SK-N-SH treated with all-trans-retinoic acid at 6 μM for 48 hours (cell line): ENCODE results near the gene ACTL9.

Source experiments
- ATAC-seq: fragments of 200-7000 bp; cut with Tn5 transposase; 3 replicates; pipeline ENCODE4 v1.9.1; 2020; ENCODE audit warnings: mild to moderate bottlenecking, moderate library complexity
- ARNTL ChIP-seq: fragments of 450-650 bp; formaldehyde crosslinking; IDR thresholded peaks from 2 replicates; pipeline ENCODE4 v1.5.0; 2020; ENCODE audit warnings: low read depth, mild to moderate bottlenecking, moderate library complexity, borderline replicate concordance
- CSDC2 ChIP-seq: fragments of 250-450 bp; sonication (Bioruptor Pico); IDR thresholded peaks from 2 replicates; pipeline ENCODE4 v1.5.0; 2020; ENCODE audit warnings: mild to moderate bottlenecking, moderate library complexity
- ESRRG ChIP-seq: fragments of 250-450 bp; sonication (Bioruptor Pico); IDR thresholded peaks from 2 replicates; pipeline ENCODE4 v1.6.1; 2021; ENCODE audit warnings: mild to moderate bottlenecking
- GLIS3 ChIP-seq: fragments of 250-450 bp; sonication (Bioruptor Pico); IDR thresholded peaks from 2 replicates; pipeline ENCODE4 v1.5.0; 2020; ENCODE audit warnings: mild to moderate bottlenecking, moderate library complexity
- ISL1 ChIP-seq: fragments of 250-450 bp; sonication (Bioruptor Pico); IDR thresholded peaks from 2 replicates; pipeline ENCODE4 v2.1.2; 2022; ENCODE audit warnings: mild to moderate bottlenecking, moderate library complexity
- OSR1 ChIP-seq: fragments of 250-450 bp; sonication (Bioruptor Pico); IDR thresholded peaks from 2 replicates; pipeline ENCODE4 v1.8.0; 2022; ENCODE audit warnings: moderate library complexity, mild to moderate bottlenecking, inconsistent platforms
- PPARA ChIP-seq: fragments of 250-450 bp; sonication (Bioruptor Pico); IDR thresholded peaks from 2 replicates; pipeline ENCODE4 v1.5.0; 2020; ENCODE audit warnings: mild to moderate bottlenecking, borderline replicate concordance
- RARB ChIP-seq: fragments of 250-450 bp; sonication (Bioruptor Pico); IDR thresholded peaks from 2 replicates; pipeline ENCODE4 v1.8.0; 2021; ENCODE audit warnings: mild to moderate bottlenecking, moderate library complexity
- SNAI2 ChIP-seq: fragments of 250-450 bp; sonication (Bioruptor Pico); IDR thresholded peaks from 2 replicates; pipeline ENCODE4 v1.5.0; 2020; ENCODE audit warnings: mild to moderate bottlenecking, moderate library complexity
- TCF4 ChIP-seq: fragments of 250-450 bp; sonication (Bioruptor Pico); IDR thresholded peaks from 2 replicates; pipeline ENCODE4 v1.8.0; 2021; ENCODE audit warnings: mild to moderate bottlenecking, moderate library complexity, borderline replicate concordance
- TOX ChIP-seq: fragments of 250-450 bp; sonication (Bioruptor Pico); IDR thresholded peaks from 2 replicates; pipeline ENCODE4 v1.8.0; 2021; ENCODE audit warnings: mild to moderate bottlenecking, moderate library complexity, borderline replicate concordance
- ZC3H10 ChIP-seq: fragments of 250-450 bp; sonication (Bioruptor Pico); IDR thresholded peaks from 2 replicates; pipeline ENCODE4 v1.5.1; 2021; ENCODE audit warnings: mild to moderate bottlenecking, moderate library complexity
- ZFP3 ChIP-seq: fragments of 250-450 bp; sonication (Bioruptor Pico); IDR thresholded peaks from 2 replicates; pipeline ENCODE4 v1.5.0; 2020; ENCODE audit warnings: mild to moderate bottlenecking, moderate library complexity
- ZFP30 ChIP-seq: fragments of 450-650 bp; formaldehyde crosslinking; IDR thresholded peaks from 2 replicates; pipeline ENCODE4 v1.5.0; 2022; ENCODE audit warnings: mild to moderate bottlenecking, moderate library complexity
- ZNF565 ChIP-seq: fragments of 450-650 bp; formaldehyde crosslinking; conservative IDR thresholded peaks from 2 replicates; pipeline ENCODE4 v1.5.0; 2020; ENCODE audit warnings: low read depth, mild to moderate bottlenecking, moderate library complexity
- ZNF70 ChIP-seq: fragments of 450-650 bp; formaldehyde crosslinking; IDR thresholded peaks from 2 replicates; pipeline ENCODE4 v1.5.0; 2020; ENCODE audit warnings: mild to moderate bottlenecking, moderate library complexity
- ZNF8 ChIP-seq: fragments of 450-650 bp; formaldehyde crosslinking; IDR thresholded peaks from 2 replicates; pipeline ENCODE4 v1.5.0; 2020; ENCODE audit warnings: mild to moderate bottlenecking, moderate library complexity
- TF ChIP-seq, protein P1 (sequence below): fragments of 250-450 bp; sonication (Bioruptor Pico); IDR thresholded peaks from 2 replicates; pipeline ENCODE4 v1.5.1; 2020; ENCODE audit warnings: low read depth, mild to moderate bottlenecking, moderate library complexity
- TF ChIP-seq, protein P2 (sequence below): fragments of 250-450 bp; sonication (Bioruptor Pico); IDR thresholded peaks from 2 replicates; pipeline ENCODE4 v1.8.0; 2021; ENCODE audit warnings: low read depth, mild to moderate bottlenecking, moderate library complexity, borderline replicate concordance
- TF ChIP-seq, protein P3 (sequence below): fragments of 250-450 bp; sonication (Bioruptor Pico); IDR thresholded peaks from 2 replicates; pipeline ENCODE4 v1.8.0; 2020; ENCODE audit warnings: mild to moderate bottlenecking, moderate library complexity, borderline replicate concordance
- TF ChIP-seq, protein P4 (sequence below): fragments of 250-450 bp; sonication (Bioruptor Pico); IDR thresholded peaks from 2 replicates; pipeline ENCODE4 v1.5.0; 2020; ENCODE audit warnings: mild to moderate bottlenecking, moderate library complexity

Gene ACTL9

DNA sequence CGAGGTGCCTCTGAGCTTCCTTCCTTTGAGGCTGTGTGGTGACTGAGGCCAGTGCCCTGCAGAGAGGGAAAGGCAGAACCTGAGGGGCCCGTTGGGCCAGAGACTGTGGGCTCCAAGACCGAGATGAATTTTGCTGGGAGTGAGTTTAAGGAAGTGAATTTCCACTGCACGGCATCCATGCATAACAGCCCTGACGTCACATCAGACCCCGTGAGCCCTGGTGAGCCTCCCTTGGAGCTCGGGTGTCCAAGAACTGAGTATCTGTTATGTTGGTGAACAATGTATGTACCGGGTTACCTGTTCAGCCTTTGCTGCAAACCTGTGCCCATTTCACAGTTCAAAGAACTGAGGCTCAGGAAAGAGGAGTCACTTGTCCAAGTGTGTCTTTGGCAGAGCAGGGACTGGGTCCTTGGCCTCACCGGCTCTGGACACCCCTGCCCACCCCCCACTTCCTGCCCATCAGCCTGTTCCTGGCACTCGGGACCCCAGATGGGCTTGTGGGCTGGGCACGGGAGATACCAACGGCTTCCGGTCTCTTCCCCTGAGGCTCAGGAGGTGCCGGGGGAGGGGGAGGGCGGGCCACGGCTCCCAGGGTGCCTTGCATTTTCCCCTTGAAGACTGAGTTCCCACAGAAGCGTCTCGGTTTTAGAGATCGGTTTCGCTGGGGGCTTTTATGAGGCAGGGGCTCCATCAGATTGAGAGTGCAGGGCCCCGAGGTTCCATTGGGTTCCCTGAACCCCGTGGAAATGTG, 34.5 kb downstream of the ACTL9 start (continued):
- TF ChIP-seq, protein P1, sequence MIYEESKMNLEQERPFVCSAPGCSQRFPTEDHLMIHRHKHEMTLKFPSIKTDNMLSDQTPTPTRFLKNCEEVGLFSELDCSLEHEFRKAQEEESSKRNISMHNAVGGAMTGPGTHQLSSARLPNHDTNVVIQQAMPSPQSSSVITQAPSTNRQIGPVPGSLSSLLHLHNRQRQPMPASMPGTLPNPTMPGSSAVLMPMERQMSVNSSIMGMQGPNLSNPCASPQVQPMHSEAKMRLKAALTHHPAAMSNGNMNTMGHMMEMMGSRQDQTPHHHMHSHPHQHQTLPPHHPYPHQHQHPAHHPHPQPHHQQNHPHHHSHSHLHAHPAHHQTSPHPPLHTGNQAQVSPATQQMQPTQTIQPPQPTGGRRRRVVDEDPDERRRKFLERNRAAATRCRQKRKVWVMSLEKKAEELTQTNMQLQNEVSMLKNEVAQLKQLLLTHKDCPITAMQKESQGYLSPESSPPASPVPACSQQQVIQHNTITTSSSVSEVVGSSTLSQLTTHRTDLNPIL = no peak

DNA sequence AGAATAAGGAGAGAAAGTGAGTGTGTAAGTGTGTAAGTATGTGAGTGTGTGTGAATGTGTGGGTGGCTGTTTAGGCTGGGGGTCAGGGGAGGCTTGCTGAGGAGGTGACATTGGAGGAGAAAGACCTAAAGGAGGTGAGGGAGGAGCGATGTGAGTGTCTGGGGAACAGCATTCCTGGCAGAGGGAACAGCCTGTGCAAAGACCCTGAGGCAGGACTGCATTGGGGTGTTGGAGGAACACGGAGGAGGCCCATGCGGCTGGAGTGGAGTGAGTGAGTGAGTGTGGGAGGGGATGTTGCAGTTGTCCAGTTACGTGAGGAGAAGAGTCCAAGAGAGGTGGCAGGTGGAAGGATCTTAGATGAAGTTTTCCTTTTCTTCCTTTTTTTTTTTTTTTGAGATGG, 36.3 kb downstream of the ACTL9 start:
- TF ChIP-seq ZFP30 (no peak), ZNF70 (no peak), ZC3H10 (no peak), ZFP3 (CRISPR knock-in tag) (no peak), CSDC2 (CRISPR knock-in tag) (no peak), RARB (no peak), ARNTL (CRISPR knock-in tag) (no peak), ZNF8 (CRISPR knock-in tag) (no peak), OSR1 (CRISPR knock-in tag) (no peak), TCF4 (no peak), GLIS3 (CRISPR knock-in tag) (no peak), ESRRG (CRISPR knock-in tag) (no peak)
- TF ChIP-seq, protein P2, sequence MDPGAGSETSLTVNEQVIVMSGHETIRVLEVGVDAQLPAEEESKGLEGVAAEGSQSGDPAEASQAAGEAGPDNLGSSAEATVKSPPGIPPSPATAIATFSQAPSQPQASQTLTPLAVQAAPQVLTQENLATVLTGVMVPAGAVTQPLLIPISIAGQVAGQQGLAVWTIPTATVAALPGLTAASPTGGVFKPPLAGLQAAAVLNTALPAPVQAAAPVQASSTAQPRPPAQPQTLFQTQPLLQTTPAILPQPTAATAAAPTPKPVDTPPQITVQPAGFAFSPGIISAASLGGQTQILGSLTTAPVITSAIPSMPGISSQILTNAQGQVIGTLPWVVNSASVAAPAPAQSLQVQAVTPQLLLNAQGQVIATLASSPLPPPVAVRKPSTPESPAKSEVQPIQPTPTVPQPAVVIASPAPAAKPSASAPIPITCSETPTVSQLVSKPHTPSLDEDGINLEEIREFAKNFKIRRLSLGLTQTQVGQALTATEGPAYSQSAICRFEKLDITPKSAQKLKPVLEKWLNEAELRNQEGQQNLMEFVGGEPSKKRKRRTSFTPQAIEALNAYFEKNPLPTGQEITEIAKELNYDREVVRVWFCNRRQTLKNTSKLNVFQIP (CRISPR knock-in tag) = no peak
- TF ChIP-seq, protein P3, sequence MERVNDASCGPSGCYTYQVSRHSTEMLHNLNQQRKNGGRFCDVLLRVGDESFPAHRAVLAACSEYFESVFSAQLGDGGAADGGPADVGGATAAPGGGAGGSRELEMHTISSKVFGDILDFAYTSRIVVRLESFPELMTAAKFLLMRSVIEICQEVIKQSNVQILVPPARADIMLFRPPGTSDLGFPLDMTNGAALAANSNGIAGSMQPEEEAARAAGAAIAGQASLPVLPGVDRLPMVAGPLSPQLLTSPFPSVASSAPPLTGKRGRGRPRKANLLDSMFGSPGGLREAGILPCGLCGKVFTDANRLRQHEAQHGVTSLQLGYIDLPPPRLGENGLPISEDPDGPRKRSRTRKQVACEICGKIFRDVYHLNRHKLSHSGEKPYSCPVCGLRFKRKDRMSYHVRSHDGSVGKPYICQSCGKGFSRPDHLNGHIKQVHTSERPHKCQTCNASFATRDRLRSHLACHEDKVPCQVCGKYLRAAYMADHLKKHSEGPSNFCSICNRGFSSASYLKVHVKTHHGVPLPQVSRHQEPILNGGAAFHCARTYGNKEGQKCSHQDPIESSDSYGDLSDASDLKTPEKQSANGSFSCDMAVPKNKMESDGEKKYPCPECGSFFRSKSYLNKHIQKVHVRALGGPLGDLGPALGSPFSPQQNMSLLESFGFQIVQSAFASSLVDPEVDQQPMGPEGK (CRISPR knock-in tag) = no peak
- TF ChIP-seq, protein P1 = no peak
- ATAC-seq = no peak

DNA sequence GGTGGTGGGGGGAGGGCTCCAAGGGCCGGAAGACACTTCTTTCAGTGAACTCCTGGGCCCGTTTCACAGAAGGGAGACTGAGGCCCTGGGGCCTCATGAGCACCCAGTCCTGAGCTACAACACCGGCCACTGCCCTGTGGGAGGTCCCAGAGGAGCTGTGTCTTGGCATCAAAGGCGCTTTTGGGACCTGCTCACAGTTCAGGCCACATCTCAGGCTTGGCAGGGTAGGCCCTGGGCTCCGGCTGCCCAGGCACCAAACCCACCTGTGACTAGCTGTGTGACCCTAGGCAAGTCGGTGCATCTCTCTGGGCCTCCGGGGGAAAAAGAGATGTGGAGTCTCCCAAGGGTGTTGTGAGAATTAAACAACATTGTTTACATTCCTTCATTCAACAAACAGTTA, 38.7 kb downstream of the ACTL9 start:
- no peak for ATAC-seq
- TF ChIP-seq ARNTL (CRISPR knock-in tag) (no peak), PPARA (CRISPR knock-in tag) (no peak), RARB (no peak), ISL1 (no peak), ZNF565 (CRISPR knock-in tag) (no peak), ZNF70 (no peak), TOX (CRISPR knock-in tag) (no peak), OSR1 (CRISPR knock-in tag) (no peak), CSDC2 (CRISPR knock-in tag) (no peak), ZFP30 (no peak), SNAI2 (CRISPR knock-in tag) (no peak), ZFP3 (CRISPR knock-in tag) (no peak), ESRRG (CRISPR knock-in tag) (no peak), TCF4 (no peak), ZC3H10 (no peak), GLIS3 (CRISPR knock-in tag) (no peak)
- TF ChIP-seq, protein P4, sequence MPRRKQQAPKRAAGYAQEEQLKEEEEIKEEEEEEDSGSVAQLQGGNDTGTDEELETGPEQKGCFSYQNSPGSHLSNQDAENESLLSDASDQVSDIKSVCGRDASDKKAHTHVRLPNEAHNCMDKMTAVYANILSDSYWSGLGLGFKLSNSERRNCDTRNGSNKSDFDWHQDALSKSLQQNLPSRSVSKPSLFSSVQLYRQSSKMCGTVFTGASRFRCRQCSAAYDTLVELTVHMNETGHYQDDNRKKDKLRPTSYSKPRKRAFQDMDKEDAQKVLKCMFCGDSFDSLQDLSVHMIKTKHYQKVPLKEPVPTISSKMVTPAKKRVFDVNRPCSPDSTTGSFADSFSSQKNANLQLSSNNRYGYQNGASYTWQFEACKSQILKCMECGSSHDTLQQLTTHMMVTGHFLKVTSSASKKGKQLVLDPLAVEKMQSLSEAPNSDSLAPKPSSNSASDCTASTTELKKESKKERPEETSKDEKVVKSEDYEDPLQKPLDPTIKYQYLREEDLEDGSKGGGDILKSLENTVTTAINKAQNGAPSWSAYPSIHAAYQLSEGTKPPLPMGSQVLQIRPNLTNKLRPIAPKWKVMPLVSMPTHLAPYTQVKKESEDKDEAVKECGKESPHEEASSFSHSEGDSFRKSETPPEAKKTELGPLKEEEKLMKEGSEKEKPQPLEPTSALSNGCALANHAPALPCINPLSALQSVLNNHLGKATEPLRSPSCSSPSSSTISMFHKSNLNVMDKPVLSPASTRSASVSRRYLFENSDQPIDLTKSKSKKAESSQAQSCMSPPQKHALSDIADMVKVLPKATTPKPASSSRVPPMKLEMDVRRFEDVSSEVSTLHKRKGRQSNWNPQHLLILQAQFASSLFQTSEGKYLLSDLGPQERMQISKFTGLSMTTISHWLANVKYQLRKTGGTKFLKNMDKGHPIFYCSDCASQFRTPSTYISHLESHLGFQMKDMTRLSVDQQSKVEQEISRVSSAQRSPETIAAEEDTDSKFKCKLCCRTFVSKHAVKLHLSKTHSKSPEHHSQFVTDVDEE (CRISPR knock-in tag) = no peak
- TF ChIP-seq, protein P3 (CRISPR knock-in tag) = no peak
- TF ChIP-seq, protein P1 = no peak
